Measurements from ENCODE around the gene ZBTB18. TPM values are rescaled to one million over a fixed set of nuclear protein-coding genes. Genes with fewer than 3 reads are reported as not detected.

The ZBTB18 gene
- total and polyA plus RNA-seq, 2 of the 4 experiments (the other 2 are of a cell fraction) = 10.0 to 16.0 TPM

DNA sequence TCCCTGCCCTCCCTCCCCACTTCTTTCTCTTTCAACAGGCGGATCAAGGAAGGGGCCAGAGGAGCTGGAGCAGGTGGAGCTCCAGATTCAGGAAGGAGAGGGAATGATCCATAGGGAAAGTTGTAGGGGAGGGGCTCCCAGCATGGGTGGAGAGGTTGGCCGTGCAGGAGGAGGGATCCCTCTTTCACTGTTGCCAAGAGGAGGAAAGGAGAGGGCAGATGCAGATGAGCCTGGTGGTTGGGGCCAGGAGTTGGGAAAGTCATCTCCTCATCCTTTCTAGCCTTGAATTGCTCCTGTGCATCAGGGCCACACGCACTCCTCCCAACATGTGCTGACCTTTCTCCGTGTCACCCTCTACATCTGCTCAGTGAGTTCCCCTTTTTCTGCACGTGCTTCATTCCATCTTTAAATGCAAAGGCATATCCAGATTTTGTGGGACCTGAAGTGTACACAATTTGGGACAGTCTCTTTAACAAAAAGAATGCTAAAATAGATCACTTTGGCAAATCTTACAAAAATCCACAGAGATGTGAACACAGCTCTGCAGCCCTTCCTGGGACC is 32.4 kb downstream of the ZBTB18 start:
- dilution Hi-C loops (cut with HindIII; ENCODE audit: low sequenced_read_pairs, unreplicated experiment) = no loop called here
- CTCF ChIA-PET = no interaction called here

More for the DNA sequence above, 32.4 kb downstream of the ZBTB18 start:
- Histone ChIP-seq H3K79me1 (ENCODE audit: low read depth in 1 of 2, low read length in 2 of 2) (no peaks in the 10 kb centered on the region), H3K9me1 (ENCODE audit: insufficient read depth, low read length) (no peaks in the 10 kb centered on the region), H3K27ac (ENCODE audit: insufficient read depth, low read length) (no peak overlapping the region), H3K56ac (ENCODE audit: extremely low read depth, insufficient read depth, low read length) (no peak overlapping the region), H3K27me3 (ENCODE audit: control insufficient read depth, insufficient read depth, low read length) (peaks cover 44% of the 10 kb centered on the region), H2AFZ (replicated peaks; ENCODE audit: low read length, poor library complexity) (no peak overlapping the region), H2BK15ac (ENCODE audit: low read depth, low read length) (no peak overlapping the region), H2BK20ac (ENCODE audit: low read depth, low read length) (no peak overlapping the region), H4K20me1 (ENCODE audit: insufficient read depth, low read length) (no peaks in the 10 kb centered on the region), H3K4me3 (ENCODE audit: insufficient read depth, low read depth, low read length) (no peak overlapping the region), H3K9me3 (ENCODE audit: control insufficient read depth, insufficient read depth, low read length) (peaks cover 12% of the 10 kb centered on the region), H3K14ac (replicated peaks; ENCODE audit: low read depth, low read length) (no peak overlapping the region), H3K9ac (ENCODE audit: low read depth, low read length) (no peak overlapping the region), H2BK120ac (ENCODE audit: low read depth, low read length) (no peak overlapping the region), H3K23ac (ENCODE audit: low read depth, low read length) (no peak overlapping the region), H4K5ac (ENCODE audit: low read depth, low read length) (no peak overlapping the region), H2AK5ac (ENCODE audit: low read depth, low read length) (no peak overlapping the region), H3K4me1 (ENCODE audit: control insufficient read depth, insufficient read depth, low read length) (no peaks in the 10 kb centered on the region), H4K91ac (ENCODE audit: insufficient read depth, low read depth, low read length) (no peak overlapping the region), H4K8ac (ENCODE audit: low read depth in 2 of 2, low read length in 2 of 2) (no peak overlapping the region), H3K4ac (ENCODE audit: low read depth, low read length) (no peak overlapping the region), H3K4me2 (ENCODE audit: low read depth, low read length) (no peak overlapping the region), H2BK5ac (ENCODE audit: low read depth, low read length, poor library complexity, severe bottlenecking) (no peak overlapping the region), H3K36me3 (ENCODE audit: control insufficient read depth, insufficient read depth, low read length) (no peaks in the 10 kb centered on the region), H3K18ac (ENCODE audit: low read depth, low read length) (no peak overlapping the region), H2AK9ac (replicated peaks; ENCODE audit: low read depth, low read length, poor library complexity) (no peak overlapping the region)
- no peak for ATAC-seq (ENCODE audit: low read depth)
- WGBS, 2 experiments (ENCODE audit: extremely low coverage in 2 of 2, insufficient read length in 1 of 2) = 0% methylated on average over 1 of the region's 5 CpGs; no CpG with 5 or more reads in 1 of the 2 experiments
- DNase-seq = no peak
- BruUV-seq (replicated peaks) = no TSS peak
- POLR2A ChIA-PET (ENCODE audit: unreplicated experiment) = no interaction called here
- TF ChIP-seq MAZ (IDR thresholded peaks at IDR 0.05; ENCODE audit: borderline replicate concordance, low read depth, low read length) (no peak), MAFK (IDR thresholded peaks at IDR 0.05; ENCODE audit: low read depth, low read length) (no peak), CEBPB (IDR thresholded peaks at IDR 0.05; ENCODE audit: low read depth, low read length) (no peak), MXI1 (IDR thresholded peaks at IDR 0.05; ENCODE audit: borderline replicate concordance, low read depth, low read length) (no peak), FOS (IDR thresholded peaks at IDR 0.05; ENCODE audit: low read depth, low read length) (no peak), POLR2A (IDR thresholded peaks at IDR 0.05; ENCODE audit: low read depth, low read length) (no peak), BHLHE40 (IDR thresholded peaks at IDR 0.05; ENCODE audit: low read depth, low read length) (no peak), SMC3 (IDR thresholded peaks at IDR 0.05; ENCODE audit: low read depth, low read length) (no peak), RCOR1 (IDR thresholded peaks at IDR 0.05; ENCODE audit: insufficient replicate concordance, low read length) (no peak), CHD1 (IDR thresholded peaks at IDR 0.05; ENCODE audit: low read depth, low read length) (no peak), NFE2L2 (IDR thresholded peaks at IDR 0.05; ENCODE audit: low read depth, low read length) (no peak)
- TF ChIP-seq, protein P1, sequence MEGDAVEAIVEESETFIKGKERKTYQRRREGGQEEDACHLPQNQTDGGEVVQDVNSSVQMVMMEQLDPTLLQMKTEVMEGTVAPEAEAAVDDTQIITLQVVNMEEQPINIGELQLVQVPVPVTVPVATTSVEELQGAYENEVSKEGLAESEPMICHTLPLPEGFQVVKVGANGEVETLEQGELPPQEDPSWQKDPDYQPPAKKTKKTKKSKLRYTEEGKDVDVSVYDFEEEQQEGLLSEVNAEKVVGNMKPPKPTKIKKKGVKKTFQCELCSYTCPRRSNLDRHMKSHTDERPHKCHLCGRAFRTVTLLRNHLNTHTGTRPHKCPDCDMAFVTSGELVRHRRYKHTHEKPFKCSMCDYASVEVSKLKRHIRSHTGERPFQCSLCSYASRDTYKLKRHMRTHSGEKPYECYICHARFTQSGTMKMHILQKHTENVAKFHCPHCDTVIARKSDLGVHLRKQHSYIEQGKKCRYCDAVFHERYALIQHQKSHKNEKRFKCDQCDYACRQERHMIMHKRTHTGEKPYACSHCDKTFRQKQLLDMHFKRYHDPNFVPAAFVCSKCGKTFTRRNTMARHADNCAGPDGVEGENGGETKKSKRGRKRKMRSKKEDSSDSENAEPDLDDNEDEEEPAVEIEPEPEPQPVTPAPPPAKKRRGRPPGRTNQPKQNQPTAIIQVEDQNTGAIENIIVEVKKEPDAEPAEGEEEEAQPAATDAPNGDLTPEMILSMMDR (conservative IDR thresholded peaks at IDR 0.05; ENCODE audit: low read depth, low read length) = no peak
- TF ChIP-seq, protein P2, sequence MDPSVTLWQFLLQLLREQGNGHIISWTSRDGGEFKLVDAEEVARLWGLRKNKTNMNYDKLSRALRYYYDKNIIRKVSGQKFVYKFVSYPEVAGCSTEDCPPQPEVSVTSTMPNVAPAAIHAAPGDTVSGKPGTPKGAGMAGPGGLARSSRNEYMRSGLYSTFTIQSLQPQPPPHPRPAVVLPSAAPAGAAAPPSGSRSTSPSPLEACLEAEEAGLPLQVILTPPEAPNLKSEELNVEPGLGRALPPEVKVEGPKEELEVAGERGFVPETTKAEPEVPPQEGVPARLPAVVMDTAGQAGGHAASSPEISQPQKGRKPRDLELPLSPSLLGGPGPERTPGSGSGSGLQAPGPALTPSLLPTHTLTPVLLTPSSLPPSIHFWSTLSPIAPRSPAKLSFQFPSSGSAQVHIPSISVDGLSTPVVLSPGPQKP (IDR thresholded peaks at IDR 0.05; ENCODE audit: borderline replicate concordance, low read depth, low read length) = no peak
- TF ChIP-seq, protein P3, sequence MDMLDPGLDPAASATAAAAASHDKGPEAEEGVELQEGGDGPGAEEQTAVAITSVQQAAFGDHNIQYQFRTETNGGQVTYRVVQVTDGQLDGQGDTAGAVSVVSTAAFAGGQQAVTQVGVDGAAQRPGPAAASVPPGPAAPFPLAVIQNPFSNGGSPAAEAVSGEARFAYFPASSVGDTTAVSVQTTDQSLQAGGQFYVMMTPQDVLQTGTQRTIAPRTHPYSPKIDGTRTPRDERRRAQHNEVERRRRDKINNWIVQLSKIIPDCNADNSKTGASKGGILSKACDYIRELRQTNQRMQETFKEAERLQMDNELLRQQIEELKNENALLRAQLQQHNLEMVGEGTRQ (IDR thresholded peaks at IDR 0.05; ENCODE audit: low read depth, low read length) = no peak
- in situ Hi-C loops (cut with MboI; ENCODE audit: low sequenced_read_pairs) (no loop called here), intact Hi-C loops (cut with micrococcal nuclease) (no loop called here)

Data from IMR-90 (cell line).